Sigmoid colon (tissue), 4 donors: ENCODE results near the gene CSNK1A1L.

Experiments used
- EP300 ChIP-seq, 4 donors: sonication (generic); formaldehyde crosslinking; IDR thresholded peaks; one replicate each; pipeline ENCODE4 v1.6.1; 2017; ENCODE audit warnings: antibody characterized with exemption in 4 of 4
- TF ChIP-seq, protein P1 (sequence below), 4 experiments: fragments of 450-650 bp in 3 of 4; fragments of 200-600 bp in 1 of 4; IDR thresholded peaks; one replicate each; pipeline ENCODE4 v1.5.1; 2016 to 2019; ENCODE audit warnings: antibody characterized with exemption in 4 of 4, mild to moderate bottlenecking in 3 of 4, moderate library complexity in 2 of 4

GRCh38 chr13:37136187-37136586 lies 30.7 kb upstream of the CSNK1A1L start:
- TF ChIP-seq, protein P1, sequence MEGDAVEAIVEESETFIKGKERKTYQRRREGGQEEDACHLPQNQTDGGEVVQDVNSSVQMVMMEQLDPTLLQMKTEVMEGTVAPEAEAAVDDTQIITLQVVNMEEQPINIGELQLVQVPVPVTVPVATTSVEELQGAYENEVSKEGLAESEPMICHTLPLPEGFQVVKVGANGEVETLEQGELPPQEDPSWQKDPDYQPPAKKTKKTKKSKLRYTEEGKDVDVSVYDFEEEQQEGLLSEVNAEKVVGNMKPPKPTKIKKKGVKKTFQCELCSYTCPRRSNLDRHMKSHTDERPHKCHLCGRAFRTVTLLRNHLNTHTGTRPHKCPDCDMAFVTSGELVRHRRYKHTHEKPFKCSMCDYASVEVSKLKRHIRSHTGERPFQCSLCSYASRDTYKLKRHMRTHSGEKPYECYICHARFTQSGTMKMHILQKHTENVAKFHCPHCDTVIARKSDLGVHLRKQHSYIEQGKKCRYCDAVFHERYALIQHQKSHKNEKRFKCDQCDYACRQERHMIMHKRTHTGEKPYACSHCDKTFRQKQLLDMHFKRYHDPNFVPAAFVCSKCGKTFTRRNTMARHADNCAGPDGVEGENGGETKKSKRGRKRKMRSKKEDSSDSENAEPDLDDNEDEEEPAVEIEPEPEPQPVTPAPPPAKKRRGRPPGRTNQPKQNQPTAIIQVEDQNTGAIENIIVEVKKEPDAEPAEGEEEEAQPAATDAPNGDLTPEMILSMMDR (IDR thresholded peaks at IDR 0.05), result no peak
- no peak for TF ChIP-seq EP300 (IDR thresholded peaks at IDR 0.05)
